GM10847 (cell line): ENCODE results near the gene HDAC4.

Experiments used
- POLR2A ChIP-seq: IDR thresholded peaks from 2 replicates; pipeline ENCODE4 v1.6.1; 2011; ENCODE audit not compliant: insufficient read length; ENCODE audit errors: extremely low read depth

HDAC4 gene

GRCh38 chr2:239187464-239188253, 213.2 kb downstream of the HDAC4 start:
- TF ChIP-seq POLR2A, result no peak

DNA sequence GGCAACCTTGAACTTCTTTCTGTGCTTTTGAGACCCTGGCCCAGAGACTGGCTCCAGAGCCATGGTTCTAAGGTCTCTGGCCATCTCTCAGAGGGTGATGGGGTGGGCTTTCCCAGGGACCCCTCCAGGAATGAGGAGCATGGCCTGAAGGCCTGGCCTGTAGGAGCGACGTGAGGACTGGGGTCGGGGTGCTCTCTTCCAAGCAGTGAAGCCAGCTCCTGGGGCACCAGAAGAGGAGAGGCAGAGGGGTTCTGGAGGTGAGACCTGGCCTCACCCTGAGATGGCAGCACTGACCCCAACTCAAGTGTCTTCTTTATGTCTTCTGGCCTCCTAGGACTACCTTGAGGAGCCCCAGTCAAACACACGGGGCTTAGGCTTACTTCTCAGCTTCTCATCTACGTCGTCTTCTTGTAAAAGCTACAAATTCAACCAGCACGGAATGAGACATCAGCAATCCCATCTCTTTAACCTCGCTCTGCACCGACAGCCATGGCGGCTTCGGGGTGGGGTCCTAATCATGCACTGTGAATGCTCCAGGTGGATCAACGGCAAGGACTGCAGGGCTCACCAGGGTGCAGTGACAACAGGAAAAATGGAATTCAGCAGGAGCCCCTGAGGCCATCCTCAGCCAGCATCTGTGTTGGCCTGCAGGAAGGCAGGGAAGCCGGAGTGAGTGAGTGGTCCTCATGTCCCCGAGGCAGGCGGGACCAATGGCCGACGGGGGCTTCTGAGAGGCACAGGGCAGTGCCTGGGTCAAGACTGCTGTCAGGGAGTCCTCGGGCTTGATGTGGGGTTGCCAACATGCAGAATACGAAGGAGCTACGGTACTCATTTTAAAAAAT, 214.1 kb downstream of the HDAC4 start:
- no peak for TF ChIP-seq POLR2A

DNA sequence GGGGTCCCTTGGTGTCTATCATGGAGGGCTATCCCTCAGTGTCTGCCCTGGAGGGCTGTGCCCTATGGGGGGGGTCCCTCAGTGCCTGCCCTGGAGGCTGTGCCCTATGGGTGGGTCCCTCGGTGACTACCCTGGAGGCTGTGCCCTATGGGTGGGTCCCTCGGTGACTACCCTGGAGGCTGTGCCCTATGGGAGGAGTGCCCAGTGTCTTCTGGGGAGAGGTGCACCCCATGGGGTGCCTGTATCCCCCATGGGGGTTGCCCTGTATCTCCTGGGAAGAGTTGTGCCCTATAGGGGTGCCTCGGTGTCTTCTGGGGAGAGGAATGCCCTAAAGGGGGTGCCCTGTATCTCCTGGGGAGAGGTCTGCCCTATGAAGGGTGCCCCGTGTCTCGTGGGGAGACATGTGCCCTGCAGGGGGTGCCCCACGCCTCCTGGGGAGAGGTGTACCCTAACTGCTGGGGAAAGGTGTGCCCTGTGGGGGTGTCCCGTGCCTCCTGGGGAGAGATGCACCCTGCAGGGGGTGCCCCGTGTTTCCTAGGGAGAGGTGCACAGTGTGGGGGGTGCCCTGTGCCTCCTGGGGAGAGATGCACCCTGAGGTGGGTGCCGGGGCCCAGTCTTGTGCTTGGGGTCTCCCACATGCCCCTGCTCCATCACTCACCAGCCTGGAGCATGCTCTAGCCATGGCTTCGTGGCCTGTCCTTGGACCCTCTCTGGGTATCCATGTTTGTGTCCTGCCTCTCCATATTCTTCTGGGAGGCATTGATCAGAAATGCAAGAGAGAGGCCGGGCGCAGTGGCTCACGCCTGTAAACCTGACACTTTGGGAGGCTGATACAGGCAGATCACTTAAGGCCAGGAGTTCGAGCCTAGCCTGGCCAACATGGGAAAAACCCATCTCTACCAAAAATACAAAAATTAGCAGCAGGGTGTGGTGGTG, 215.6 kb downstream of the HDAC4 start:
- TF ChIP-seq POLR2A, result no peak

DNA sequence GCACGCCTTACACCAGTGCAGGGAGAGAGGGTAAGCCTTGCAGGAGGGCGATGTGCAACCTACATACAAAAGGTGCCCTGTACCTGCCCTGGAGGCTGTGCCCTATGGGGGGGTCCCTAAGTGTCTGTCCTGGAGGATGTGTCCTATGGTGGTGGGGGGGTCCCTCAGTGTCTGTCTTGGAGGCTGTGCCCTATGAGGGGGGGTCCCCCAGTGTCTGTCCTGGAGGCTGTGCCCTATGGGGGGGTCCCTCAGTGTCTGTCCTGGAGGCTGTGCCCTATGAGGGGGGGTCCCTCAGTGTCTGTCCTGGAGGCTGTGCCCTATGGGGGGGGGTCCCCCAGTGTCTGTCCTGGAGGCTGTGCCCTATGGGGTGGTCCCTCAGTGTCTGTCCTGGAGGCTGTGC, 216.6 kb downstream of the HDAC4 start:
- no peak for TF ChIP-seq POLR2A

DNA sequence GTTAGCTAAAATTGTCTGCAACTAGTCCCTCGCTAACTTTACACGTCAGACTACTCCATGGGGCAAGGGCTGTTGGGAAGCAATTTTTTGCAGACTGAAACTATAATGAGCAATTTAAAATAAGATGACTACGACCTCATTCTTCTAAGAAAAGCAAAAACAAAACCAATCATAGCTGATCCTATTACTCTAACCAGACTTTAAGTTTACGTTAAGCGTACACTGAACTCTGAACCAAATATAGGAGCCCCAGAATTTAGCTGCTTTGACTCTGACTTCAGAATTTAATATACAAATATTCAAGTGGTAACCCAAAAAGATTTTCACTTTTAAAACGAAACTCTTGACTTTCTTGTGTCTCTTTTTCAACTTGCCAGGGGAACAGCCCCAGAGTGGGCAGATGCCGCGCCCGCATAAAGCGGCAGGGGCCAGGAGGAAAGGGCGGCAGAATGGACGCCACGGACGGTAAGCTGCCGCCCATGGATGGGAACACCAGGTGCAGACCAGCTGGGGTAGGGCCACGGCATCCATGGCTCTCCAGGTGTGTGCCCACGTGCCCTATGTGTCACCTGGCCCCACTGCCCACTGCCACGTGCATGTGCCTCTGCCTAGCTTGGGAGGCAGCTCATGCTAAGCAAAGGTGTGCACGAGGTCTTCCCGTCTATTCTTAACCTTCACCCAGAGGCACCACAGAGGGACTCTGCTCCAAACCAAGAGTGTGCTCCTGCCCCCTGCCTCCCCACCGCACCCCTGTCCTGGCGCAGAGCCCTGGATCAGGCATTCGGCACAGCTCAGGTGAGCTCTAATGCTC, 217.6 kb downstream of the HDAC4 start:
- TF ChIP-seq POLR2A, result no peak

GRCh38 chr2:239181903-239182581, 218.8 kb downstream of the HDAC4 start:
- no peak for TF ChIP-seq POLR2A

GRCh38 chr2:239181074-239181902, 219.5 kb downstream of the HDAC4 start:
- no peak for TF ChIP-seq POLR2A

- no peak for TF ChIP-seq POLR2A
These were observed 220.2 kb downstream of the HDAC4 start for GRCh38 chr2:239180526-239181073.

GRCh38 chr2:239179851-239180371, 220.9 kb downstream of the HDAC4 start:
- no peak for TF ChIP-seq POLR2A

DNA sequence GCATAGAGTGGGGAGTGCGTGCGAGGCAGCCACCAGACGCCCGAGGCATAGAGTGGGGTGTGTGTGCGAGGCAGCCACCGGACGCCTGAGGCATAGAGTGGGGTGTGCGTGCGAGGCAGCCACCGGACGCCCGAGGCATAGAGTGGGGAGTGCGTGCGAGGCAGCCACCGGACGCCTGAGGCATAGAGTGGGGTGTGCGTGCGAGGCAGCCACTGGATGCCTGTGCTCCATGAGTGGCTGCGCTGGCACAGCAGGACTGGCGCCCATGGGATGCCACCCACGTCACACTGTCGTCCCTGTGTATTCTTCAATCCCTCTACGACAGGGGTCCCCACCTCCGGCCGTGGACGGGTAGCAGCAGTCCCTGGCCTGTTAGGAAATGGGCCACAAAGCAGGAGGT, 221.9 kb downstream of the HDAC4 start:
- no peak for TF ChIP-seq POLR2A

- no peak for TF ChIP-seq POLR2A
These were observed 222.3 kb downstream of the HDAC4 start for GRCh38 chr2:239178484-239178883.

DNA sequence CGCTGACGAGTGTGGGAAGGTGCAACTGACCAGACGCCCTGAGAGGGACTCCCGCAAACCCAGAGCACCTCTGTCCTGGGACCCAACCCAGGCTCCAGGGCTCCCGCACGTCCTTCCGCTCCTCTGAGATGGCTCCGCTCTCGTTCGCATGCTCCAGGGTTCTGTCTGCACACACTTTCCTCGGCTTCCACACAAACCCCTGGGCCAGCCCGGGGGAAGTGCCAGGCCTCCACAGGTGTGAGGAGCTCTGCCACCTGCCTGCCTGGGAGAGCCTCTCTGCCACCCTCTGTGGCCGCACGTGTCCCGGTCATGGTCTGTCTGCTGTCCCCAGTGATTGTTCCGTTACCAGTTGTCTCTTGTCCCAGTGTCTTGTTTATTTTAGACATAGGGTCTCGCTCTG, 222.9 kb downstream of the HDAC4 start:
- no peak for TF ChIP-seq POLR2A
